NCI-H1694 treated with DMSO at 0.1 percent for 48 hours (cell line): Measurements from ENCODE around the gene ITGA3.

Source experiments
- DNase-seq: peaks from one replicate; lab custom pipeline; 2025; lab: John Stamatoyannopoulos, UW

The ITGA3 gene

GRCh38 chr17:50094753-50095619 lies 39.1 kb downstream of the ITGA3 start, which contains the start of gene PDK2:
PDK2 (plus strand) TSS chr17:50095351; CDS start chr17:50095436, 85 bp downstream.
- peak; percentile 93 for DNase-seq

- no peak for DNase-seq
These were observed 39.7 kb downstream of the ITGA3 start for GRCh38 chr17:50095626-50096037.

GRCh38 chr17:50096092-50096491 lies 40.2 kb downstream of the ITGA3 start:
- no peak for DNase-seq

DNA sequence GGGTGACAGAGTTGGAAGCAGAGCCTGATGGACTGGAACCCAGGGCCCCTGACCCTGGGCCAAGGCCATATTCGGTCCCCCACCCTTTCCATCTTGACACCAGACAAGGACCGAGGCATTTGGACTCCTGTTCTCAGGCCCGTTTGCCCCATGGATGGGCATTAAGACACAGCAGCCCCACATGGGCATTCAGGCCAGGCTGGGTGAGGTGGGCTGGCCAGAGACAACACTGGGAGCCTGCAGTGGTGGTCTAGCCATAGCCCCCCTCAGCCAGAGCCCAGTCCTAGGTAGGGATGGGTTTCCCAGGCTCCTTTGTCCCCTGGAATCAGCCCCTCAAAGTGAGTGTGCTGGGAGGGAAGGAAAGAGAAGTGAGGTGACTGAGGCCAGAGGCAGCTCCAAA lies 40.8 kb downstream of the ITGA3 start:
- DNase-seq, result no peak

DNA sequence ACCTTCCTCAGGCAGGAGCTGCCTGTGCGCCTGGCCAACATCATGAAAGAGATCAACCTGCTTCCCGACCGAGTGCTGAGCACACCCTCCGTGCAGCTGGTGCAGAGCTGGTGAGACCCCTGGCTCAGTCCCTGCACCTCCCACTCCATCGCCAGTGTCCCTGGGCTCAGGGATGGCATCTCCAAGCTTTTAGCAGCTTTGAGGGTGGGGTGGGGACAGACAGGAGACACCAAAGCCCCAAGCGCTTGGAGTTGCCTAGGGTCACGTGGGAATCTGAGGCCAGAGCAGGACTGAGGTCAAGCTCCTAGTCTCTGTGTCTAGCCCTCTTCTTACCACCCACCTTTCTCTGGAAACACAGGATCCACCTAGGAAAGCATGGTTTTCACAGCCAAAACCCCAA lies 41.5 kb downstream of the ITGA3 start:
- DNase-seq, result no peak

DNA sequence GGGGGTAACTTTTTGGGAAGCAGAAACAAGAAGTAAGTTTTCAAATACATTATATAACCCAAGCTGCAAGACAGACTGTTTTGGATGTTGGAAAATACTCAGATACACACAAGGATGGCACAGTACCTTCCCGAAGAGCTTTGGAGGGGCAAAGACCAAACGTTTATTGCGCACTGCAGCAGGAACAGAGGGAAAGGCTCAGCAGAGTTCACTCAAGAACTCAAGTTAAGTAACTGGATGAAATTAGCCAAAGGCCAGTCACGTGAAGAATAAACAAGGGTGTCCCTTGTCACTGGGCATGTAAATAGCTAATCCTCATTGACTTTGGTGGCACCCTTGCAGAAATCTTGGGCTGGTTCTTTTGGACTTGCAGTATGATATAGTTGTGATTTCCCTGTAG lies 42.0 kb downstream of the ITGA3 start:
- no peak for DNase-seq

DNA sequence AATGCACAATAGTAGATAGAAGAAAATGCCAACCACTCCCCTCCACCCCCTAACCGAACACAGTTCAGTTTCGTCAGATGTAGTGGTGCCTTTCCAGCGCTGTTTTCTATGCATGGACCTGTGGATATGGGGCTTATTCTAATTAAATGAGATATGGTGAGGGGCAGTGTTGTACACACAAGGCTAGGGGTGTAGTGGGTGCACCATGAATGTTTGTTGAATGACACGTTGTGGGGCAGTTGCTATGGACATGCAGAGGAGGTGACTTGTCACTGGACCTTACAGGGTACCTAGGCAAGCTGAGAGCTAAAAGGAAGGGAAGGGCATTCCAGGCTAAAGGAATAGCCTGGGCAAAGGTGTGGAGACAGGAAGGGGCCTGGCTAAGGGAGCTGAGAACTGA lies 42.7 kb downstream of the ITGA3 start:
- DNase-seq, result no peak

GRCh38 chr17:50099003-50099402 lies 43.1 kb downstream of the ITGA3 start:
- no peak for DNase-seq

GRCh38 chr17:50100480-50100883 lies 44.6 kb downstream of the ITGA3 start:
- DNase-seq, result no peak

- DNase-seq, result no peak
These were observed 45.0 kb downstream of the ITGA3 start for GRCh38 chr17:50100921-50101345.

- peak; percentile 15 for DNase-seq
These were observed 45.6 kb downstream of the ITGA3 start for GRCh38 chr17:50101346-50102163.

DNA sequence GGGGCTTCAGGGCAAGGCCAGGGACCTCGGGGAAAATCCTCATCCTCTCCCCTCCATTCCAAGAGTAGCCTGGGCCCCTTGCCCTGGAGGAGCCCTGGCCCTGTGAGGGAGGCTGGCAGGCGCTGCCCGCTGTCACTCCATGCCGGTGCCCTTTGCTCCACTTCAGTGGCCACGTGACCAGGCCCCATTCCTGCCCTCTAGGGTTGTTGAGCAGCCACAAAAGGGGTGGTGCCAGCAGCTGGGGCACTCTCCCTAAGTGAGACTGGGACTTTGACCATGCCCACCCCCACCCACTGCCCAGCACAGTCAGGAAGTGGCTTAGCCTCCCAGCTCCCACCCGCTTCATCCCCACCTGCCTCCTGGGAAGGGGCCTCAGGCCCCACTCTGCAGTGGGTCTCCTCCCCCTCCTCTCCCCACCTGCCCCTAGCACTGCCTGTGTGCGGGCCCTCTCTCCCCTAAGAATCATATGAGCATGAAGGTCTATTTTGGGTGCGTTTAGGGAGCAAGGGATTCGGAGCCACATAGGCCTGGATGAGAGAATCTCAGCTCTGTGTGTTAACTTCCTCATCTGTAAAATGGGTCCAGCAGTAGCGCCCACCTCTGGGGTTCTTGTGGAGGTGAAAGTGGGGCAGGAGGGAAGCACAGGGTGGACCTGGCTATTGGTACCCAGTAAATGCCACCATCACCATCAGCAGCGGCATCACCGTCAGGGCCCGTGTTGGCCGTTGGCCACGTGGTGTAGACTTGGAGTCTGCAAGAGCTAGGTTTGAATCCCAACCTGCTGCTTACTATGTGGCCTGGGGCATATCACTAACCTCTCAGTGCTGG lies 46.5 kb downstream of the ITGA3 start:
- DNase-seq, result no peak

- no peak for DNase-seq
These were observed 47.3 kb downstream of the ITGA3 start for GRCh38 chr17:50103252-50103651.

DNA sequence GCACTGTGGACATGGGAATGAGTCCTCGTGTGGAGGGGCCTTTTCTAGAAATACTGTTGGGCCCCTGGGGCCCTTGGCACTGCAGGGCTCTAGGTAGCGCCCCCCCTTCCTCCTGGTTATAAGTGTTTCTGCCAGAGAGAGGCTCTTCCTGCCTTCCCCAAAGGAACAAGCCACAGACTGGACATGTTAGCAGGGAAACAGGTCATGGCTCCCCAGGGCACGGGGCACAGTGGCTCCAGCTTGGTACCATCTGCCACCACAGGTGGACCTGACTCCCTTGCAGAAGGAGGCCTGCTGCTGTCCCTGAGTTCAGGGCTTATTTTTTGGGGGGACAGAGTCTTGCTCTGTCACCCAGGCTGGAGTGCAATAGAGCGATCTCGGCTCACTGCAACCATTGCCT lies 48.0 kb downstream of the ITGA3 start:
- DNase-seq, result no peak

DNA sequence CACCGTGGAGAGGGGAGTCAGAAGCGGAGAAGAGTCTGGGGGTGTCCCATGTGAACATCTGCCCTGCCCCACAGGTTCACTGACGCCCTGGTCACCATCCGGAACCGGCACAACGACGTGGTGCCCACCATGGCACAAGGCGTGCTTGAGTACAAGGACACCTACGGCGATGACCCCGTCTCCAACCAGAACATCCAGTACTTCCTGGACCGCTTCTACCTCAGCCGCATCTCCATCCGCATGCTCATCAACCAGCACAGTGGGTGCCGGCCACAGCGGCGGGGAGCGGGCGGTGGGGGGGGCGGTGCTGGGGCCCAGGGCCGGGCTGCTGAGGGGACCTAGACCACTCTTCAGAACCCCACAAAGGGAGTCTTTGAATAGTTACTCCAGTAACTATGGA lies 49.9 kb downstream of the ITGA3 start:
- no peak for DNase-seq

DNA sequence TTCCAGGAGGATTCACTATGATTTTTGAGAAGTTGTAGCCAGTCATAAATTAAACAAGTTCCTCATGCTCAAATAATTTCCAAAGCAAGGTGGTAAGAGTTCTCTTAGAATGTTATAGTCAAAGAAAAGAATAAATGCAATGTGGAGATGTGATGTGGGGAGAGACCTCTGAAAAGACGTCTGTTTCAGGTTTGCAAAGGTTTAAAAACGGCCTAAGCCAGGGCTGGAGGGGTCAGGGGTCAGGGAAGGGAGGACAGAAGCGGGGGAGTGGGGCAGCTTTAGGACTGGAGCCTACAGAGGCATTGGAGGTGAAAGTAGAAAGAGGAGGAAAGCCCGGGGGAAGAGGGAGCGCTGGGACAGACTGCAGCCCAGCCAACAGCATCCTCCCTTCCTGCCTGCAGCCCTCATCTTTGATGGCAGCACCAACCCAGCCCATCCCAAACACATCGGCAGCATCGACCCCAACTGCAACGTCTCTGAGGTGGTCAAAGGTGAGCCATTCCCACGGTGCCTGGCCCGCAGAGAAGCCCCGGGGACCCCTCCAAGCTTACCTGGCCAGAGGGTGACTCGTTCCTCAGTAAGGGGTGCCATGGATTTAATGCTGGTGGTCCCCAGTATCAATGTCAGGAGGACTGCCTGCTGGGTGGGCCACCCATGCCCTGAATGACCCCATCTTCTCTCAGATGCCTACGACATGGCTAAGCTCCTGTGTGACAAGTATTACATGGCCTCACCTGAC lies 50.7 kb downstream of the ITGA3 start:
- DNase-seq, result no peak

GRCh38 chr17:50107790-50108414 lies 52.0 kb downstream of the ITGA3 start:
- DNase-seq, result no peak

DNA sequence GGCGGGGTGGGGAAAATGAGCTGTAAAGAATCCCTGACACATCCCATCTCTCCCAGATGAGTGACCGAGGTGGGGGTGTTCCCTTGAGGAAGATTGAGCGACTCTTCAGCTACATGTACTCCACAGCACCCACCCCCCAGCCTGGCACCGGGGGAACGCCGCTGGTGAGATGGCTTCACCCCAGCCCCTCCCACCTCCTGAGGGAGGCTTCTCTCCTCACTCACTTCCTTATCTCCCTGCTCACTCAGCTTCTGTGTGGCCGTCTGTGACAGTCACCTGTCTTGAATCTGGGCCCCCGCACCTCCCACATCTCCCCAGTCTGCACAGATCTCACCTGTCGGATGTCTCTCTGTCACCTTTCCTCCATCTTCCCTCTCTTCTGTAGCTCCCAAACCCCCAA lies 52.6 kb downstream of the ITGA3 start:
- DNase-seq, result no peak

DNA sequence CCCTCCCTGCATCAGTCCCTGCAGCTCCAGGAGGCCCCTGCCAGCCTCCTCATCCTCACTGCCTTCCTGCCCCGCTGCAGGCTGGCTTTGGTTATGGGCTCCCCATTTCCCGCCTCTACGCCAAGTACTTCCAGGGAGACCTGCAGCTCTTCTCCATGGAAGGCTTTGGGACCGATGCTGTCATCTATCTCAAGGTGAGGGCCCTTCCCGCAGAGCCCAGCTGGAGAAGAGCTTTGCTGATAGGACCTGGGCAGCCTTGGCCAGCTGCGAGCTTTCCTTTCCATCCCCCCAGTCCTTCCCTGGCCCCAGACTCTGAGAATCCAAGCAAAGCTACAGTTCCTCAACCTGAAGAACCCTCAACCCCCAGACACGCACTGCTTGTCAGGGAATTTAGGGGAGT lies 53.3 kb downstream of the ITGA3 start:
- no peak for DNase-seq

GRCh38 chr17:50109785-50110184 lies 53.9 kb downstream of the ITGA3 start:
- no peak for DNase-seq
